Activated CD8-positive, alpha-beta memory T cell treated with anti-CD3 and anti-CD28 coated beads for 24 hours (primary cell): Measurements from ENCODE around the gene TIE1.
A peak's percentile ranks its signal among the peaks of the same experiment; 100 is the strongest.
"Not testable (repeated sequence)": the region's sequence is repeated elsewhere in the genome, so short reads cannot be mapped to it uniquely, and the experiment has no call there.

Source experiments
- DNase-seq: peaks from one replicate; pipeline ENCODE4 v3.0.0-alpha.2; 2020

The TIE1 gene

GRCh38 chr1:43366179-43366578 is 65.4 kb downstream of the TIE1 start:
- DNase-seq, result no peak

- DNase-seq, result peak; percentile 64
These were observed 65.8 kb downstream of the TIE1 start for GRCh38 chr1:43366601-43367025.

- DNase-seq, result peak; percentile 82
These were observed 66.5 kb downstream of the TIE1 start for GRCh38 chr1:43367026-43367903.

GRCh38 chr1:43367904-43368645 is 67.3 kb downstream of the TIE1 start, which contains the start of gene ELOVL1:
Gene ELOVL1 (minus strand): TSS chr1:43368011. CDS start chr1:43365609, 2,402 bp downstream.
- DNase-seq, result peak; percentile 97

- no peak for DNase-seq
These were observed 67.9 kb downstream of the TIE1 start for GRCh38 chr1:43368646-43369020.

GRCh38 chr1:43369779-43370178 is 69.0 kb downstream of the TIE1 start:
- not testable (repeated sequence) for DNase-seq

- DNase-seq, result no peak
These were observed 69.8 kb downstream of the TIE1 start for GRCh38 chr1:43370564-43370963.

GRCh38 chr1:43372172-43372571 is 71.4 kb downstream of the TIE1 start:
- DNase-seq, result no peak
